HepG2 (cell line): ENCODE results near the gene AQP11. TPM values are rescaled to one million over a fixed set of nuclear protein-coding genes. Genes with fewer than 3 reads are reported as not detected.

Source experiments
- GMEB1 ChIP-seq: sonication (generic); formaldehyde crosslinking; IDR thresholded peaks from 2 replicates; pipeline ENCODE4 v1.5.1; 2020; ENCODE audit warnings: missing genetic modification reagents, mild to moderate bottlenecking, borderline replicate concordance
- HDAC1 ChIP-seq: sonication (generic); formaldehyde crosslinking; IDR thresholded peaks from 2 replicates; pipeline ENCODE4 v1.5.1; 2020; ENCODE audit warnings: mild to moderate bottlenecking, missing genetic modification reagents
- ISX ChIP-seq: sonication (generic); formaldehyde crosslinking; conservative IDR thresholded peaks from 2 replicates; pipeline ENCODE4 v1.5.0; 2020; ENCODE audit warnings: missing genetic modification reagents
- JUND ChIP-seq: sonication (generic); formaldehyde crosslinking; IDR thresholded peaks from 2 replicates; pipeline ENCODE4 v1.8.0; 2022; ENCODE audit warnings: mild to moderate bottlenecking, missing genetic modification reagents
- TAF15 ChIP-seq: fragments of 200-400 bp; formaldehyde crosslinking; IDR thresholded peaks from one replicate; pipeline ENCODE4 v1.6.1; 2018; ENCODE audit warnings: mild to moderate bottlenecking, low read depth, low read length; ENCODE audit not compliant: poor library complexity, severe bottlenecking
- TFDP2 ChIP-seq: sonication (generic); formaldehyde crosslinking; IDR thresholded peaks from 2 replicates; pipeline ENCODE4 v1.4.0; 2020; ENCODE audit warnings: missing genetic modification reagents
- TIGD3 ChIP-seq: sonication (generic); formaldehyde crosslinking; IDR thresholded peaks from 2 replicates; pipeline ENCODE4 v1.5.1; 2020; ENCODE audit warnings: mild to moderate bottlenecking, missing genetic modification reagents, borderline replicate concordance
- ZHX2 ChIP-seq, 2 experiments: sonication (generic) in 1 of 2; formaldehyde crosslinking in 1 of 2; IDR thresholded peaks; 2 replicates each; pipeline versions ENCODE4 v1.6.1 to v1.9.0; 2014 to 2022; ENCODE audit warnings: antibody characterized with exemption in 1 of 2, borderline replicate concordance in 1 of 2, inconsistent platforms in 1 of 2, low read depth in 1 of 2, missing genetic modification reagents in 1 of 2
- ZIK1 ChIP-seq: sonication (generic); formaldehyde crosslinking; IDR thresholded peaks from 2 replicates; pipeline ENCODE4 v1.5.0; 2020; ENCODE audit warnings: mild to moderate bottlenecking, low read depth, missing genetic modification reagents, borderline replicate concordance
- ZNF335 ChIP-seq: sonication (generic); formaldehyde crosslinking; IDR thresholded peaks from 2 replicates; pipeline ENCODE4 v1.4.0; 2020; ENCODE audit warnings: missing genetic modification reagents
- ZNF460 ChIP-seq: sonication (generic); formaldehyde crosslinking; IDR thresholded peaks from 2 replicates; pipeline ENCODE4 v1.5.1; 2020; ENCODE audit warnings: missing genetic modification reagents, mild to moderate bottlenecking, borderline replicate concordance
- ZNF879 ChIP-seq: sonication (generic); formaldehyde crosslinking; IDR thresholded peaks from 2 replicates; pipeline ENCODE4 v1.8.1; 2023; ENCODE audit warnings: missing genetic modification reagents
- ZSCAN22 ChIP-seq: sonication (generic); formaldehyde crosslinking; IDR thresholded peaks from 2 replicates; pipeline ENCODE4 v1.4.0; 2020; ENCODE audit warnings: mild to moderate bottlenecking, missing genetic modification reagents
- polyA plus RNA-seq, 8 experiments: library from polyadenylated mRNA; depleted of rRNA in 3 of 8; stranded (reverse) in 7 of 8; unstranded in 1 of 8; fragments of >200 nt; fragmentation: Illumina TruSeq in 4 of 8; extraction: Trizol in 4 of 8; gene quantifications; 2 replicates each; pipeline versions ENCODE4 v1.2.1 to v1.2.3, GENCODE V29; 2011 to 2016; ENCODE audit warnings: low read depth in 4 of 8, missing spikeins in 1 of 8, mixed read lengths in 1 of 8; ENCODE audit not compliant: insufficient read depth in 1 of 8
- total RNA-seq, 5 experiments: library from RNA; depleted of rRNA; stranded (reverse); fragments of >200 nt; fragmentation: Illumina TruSeq; extraction: Trizol; gene quantifications; 2 replicates each; pipeline ENCODE4 v1.2.3, GENCODE V29; 2016; ENCODE audit warnings: low read depth in 1 of 5

The AQP11 gene
- total and polyA plus RNA-seq, 2 of the 13 experiments (the other 11 are each of a cell fraction or from before 2014, with no cell fraction given): 10.4 to 15.3 TPM

- TF ChIP-seq ZHX2 (IDR thresholded peaks at IDR 0.05; ENCODE audit: low read depth) (no peak), ZHX2 (CRISPR knock-in tag; IDR thresholded peaks at IDR 0.05; ENCODE audit: borderline replicate concordance) (no peak), ISX (no peak), GMEB1 (CRISPR knock-in tag) (no peak), HDAC1 (CRISPR knock-in tag) (no peak), TIGD3 (CRISPR knock-in tag) (no peak), TAF15 (no peak), ZIK1 (CRISPR knock-in tag) (no peak), ZNF879 (CRISPR knock-in tag) (no peak), TFDP2 (CRISPR knock-in tag) (no peak), ZNF335 (no peak), ZSCAN22 (CRISPR knock-in tag) (no peak), JUND (no peak), ZNF460 (no peak)
Observed at GRCh38 chr11:77609234-77609633, 19.5 kb downstream of the AQP11 start (continued).
